ENCODE results near the gene ZNF148. TPM values are rescaled to one million over a fixed set of nuclear protein-coding genes. Genes with fewer than 3 reads are reported as not detected.
A peak's percentile ranks its signal among the peaks of the same experiment; 100 is the strongest.

The ZNF148 gene
- total RNA-seq, 1 experiment from 2014 or later, result 24.8 TPM

DNA sequence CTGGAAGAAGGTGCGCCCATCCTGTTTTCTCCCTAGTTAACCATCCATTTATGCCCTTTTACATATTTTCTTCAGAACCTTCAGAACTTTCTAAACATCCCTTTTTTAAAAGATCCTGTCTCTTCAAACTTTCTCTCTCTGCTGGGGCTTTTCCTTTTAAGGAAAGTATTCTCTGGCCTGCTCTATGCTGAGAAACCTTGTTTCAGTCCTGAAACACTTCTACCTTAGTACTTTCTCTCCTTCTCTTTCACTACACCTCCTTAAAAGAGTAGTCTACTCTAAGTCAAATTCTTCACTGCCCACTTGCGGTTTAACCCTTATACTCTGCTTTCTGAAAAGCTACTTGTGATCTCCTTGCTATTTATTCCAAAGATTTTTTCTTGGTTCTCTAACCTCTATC, 97.0 kb downstream of the ZNF148 start:
- Histone ChIP-seq H2BK15ac (ENCODE audit: low read depth, low read length) (no peak overlapping the region), H2BK120ac (ENCODE audit: low read depth, low read length, poor library complexity, severe bottlenecking) (no peak overlapping the region), H3K27me3 (ENCODE audit: insufficient read depth, low read length) (no peaks in the 10 kb centered on the region), H4K91ac (ENCODE audit: insufficient read length, low read depth, low read length) (no peak overlapping the region), H2AK5ac (ENCODE audit: insufficient read length, low read length) (no peak overlapping the region), H3K9me3 (ENCODE audit: control insufficient read depth, low read depth, low read length) (no peaks in the 10 kb centered on the region), H2BK12ac (ENCODE audit: insufficient read length, low read depth, low read length) (no peak overlapping the region), H3K79me2 (ENCODE audit: insufficient read depth, low read length) (no peaks in the 10 kb centered on the region), H3K4me1 (ENCODE audit: insufficient read depth, low read length) (peaks cover 3% of the 10 kb centered on the region; the same call in 1 of the 2 replicates), H3K23ac (ENCODE audit: insufficient read length, low read depth, low read length) (no peak overlapping the region), H2BK5ac (ENCODE audit: insufficient read length, low read length) (no peak overlapping the region), H3K9ac (ENCODE audit: extremely low read depth, insufficient read length, low read length) (no peak overlapping the region), H3K56ac (ENCODE audit: insufficient read length, low read depth, low read length) (no peak overlapping the region), H3K4ac (ENCODE audit: low read depth, low read length) (no peak overlapping the region), H3K18ac (ENCODE audit: insufficient read length, low read depth, low read length) (no peak overlapping the region), H2AFZ (ENCODE audit: low read length) (no peak overlapping the region), H2BK20ac (ENCODE audit: low read depth, low read length, poor library complexity, severe bottlenecking) (no peak overlapping the region), H3K14ac (ENCODE audit: insufficient read depth, low read length) (no peak overlapping the region), H3K79me1 (ENCODE audit: insufficient read depth, low read depth, low read length, poor library complexity, severe bottlenecking) (peaks cover 2% of the 10 kb centered on the region), H3K27ac (ENCODE audit: insufficient read length, low read depth, low read length) (no peak overlapping the region), H3K23me2 (ENCODE audit: insufficient read length, low read depth, low read length, poor library complexity, severe bottlenecking) (no peaks in the 10 kb centered on the region), H3K4me2 (ENCODE audit: insufficient read depth, insufficient read length, low read length) (no peak overlapping the region), H3T11ph (ENCODE audit: low read length) (no peak overlapping the region), H4K5ac (ENCODE audit: insufficient read length, low read depth, low read length) (no peak overlapping the region), H4K20me1 (ENCODE audit: control insufficient read depth, insufficient read depth, insufficient read length) (no peaks in the 10 kb centered on the region), H4K8ac (replicated peaks; ENCODE audit: insufficient read length, low read depth, low read length) (no peak overlapping the region)
- Mint-ChIP-seq H3K9me3 (no peaks in the 10 kb centered on the region; a peak in 1 of 5 replicates), H3K27me3 (ENCODE audit: low read depth) (no peaks in the 10 kb centered on the region), H3K4me1 (peaks cover 32 to 39% of the 10 kb centered on the region in 2 experiments), H3K36me3 (ENCODE audit: insufficient read depth in 1 of 3, low read depth in 3 of 3) (peaks cover 0 to 1% (median 0%) of the 10 kb centered on the region in 3 experiments; a peak in 1 of 7 replicates), H3K4me3 (no peak overlapping the region), H3K27ac (peak overlapping the region in 2 of 3 experiments; percentile 8 to 89; a peak in 4 of 7 replicates)
- no peak for DNase-seq
- WGBS (ENCODE audit: extremely low coverage, insufficient read length, low lambda C conversion rate), result no CpG with 5 or more reads among the region's 2 CpGs
- TF ChIP-seq, protein P1, sequence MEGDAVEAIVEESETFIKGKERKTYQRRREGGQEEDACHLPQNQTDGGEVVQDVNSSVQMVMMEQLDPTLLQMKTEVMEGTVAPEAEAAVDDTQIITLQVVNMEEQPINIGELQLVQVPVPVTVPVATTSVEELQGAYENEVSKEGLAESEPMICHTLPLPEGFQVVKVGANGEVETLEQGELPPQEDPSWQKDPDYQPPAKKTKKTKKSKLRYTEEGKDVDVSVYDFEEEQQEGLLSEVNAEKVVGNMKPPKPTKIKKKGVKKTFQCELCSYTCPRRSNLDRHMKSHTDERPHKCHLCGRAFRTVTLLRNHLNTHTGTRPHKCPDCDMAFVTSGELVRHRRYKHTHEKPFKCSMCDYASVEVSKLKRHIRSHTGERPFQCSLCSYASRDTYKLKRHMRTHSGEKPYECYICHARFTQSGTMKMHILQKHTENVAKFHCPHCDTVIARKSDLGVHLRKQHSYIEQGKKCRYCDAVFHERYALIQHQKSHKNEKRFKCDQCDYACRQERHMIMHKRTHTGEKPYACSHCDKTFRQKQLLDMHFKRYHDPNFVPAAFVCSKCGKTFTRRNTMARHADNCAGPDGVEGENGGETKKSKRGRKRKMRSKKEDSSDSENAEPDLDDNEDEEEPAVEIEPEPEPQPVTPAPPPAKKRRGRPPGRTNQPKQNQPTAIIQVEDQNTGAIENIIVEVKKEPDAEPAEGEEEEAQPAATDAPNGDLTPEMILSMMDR (conservative IDR thresholded peaks at IDR 0.05), result no peak

Measured in H9 (cell line).